ENCODE measurements around the gene SUCLG2.
A peak's percentile ranks its signal among the peaks of the same experiment; 100 is the strongest.

The SUCLG2 gene

GRCh38 chr3:67384760-67385397, 269.5 kb downstream of the SUCLG2 start:
- peak in 14 of 56 donors; percentile 1 to 31 (median 10) for DNase-seq

DNA sequence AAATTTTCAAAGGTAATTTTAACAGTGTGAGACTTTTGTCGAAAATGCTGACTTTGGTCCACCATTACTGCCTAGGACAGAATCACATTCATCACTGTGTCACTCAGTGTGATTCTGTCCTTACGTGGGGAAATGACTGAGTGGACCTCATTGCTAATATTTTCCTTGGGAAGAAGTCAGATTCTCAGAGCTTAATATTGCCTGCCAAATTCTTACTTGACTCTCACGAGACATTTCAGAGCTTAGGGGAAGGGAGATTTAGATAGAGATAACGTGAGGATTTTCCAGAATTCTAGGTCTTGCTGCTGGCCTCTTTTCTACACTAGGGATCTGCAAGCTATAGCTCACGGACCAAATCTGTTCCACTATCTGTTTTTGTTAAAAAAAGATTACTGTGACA, 270.4 kb downstream of the SUCLG2 start:
- no peak for DNase-seq

DNA sequence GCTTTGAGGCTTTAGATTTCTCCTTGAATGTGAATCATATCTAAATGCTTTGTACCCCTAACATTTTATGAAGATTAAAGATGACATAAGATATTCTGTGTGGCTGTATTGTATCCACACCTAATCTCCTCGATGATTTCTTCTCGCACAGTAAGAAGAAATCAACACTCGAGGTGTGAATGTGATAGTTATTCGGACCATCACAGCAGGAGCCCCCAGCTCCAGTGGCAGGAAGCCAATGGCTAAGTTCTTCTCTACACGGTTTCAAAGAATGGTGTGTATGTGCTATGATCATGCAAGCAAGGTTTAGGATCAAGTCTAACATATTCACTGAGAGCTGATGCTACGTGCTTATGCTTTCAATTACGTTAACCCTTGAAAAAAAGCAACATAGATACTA, 271.0 kb downstream of the SUCLG2 start:
- DNase-seq: no peak

DNA sequence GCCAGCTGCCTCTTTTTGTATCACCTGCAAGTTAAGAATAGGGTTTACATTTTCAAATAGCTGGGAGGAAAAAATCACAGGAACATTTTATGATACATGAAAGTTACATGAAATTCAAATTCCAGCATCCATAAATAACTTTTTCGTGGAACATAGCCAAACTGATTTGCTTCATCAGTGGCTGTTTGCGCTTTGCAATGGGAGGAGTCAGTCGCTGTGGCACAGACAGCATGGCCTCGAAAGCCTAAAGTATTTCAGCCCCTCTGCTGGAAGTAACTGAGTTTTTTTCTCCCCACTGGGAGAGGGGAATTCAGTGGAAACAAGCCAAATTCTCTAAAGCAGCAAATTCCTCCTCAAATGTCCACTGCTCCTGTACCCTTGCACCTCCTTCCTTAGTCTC, 271.9 kb downstream of the SUCLG2 start:
- no peak for DNase-seq

DNA sequence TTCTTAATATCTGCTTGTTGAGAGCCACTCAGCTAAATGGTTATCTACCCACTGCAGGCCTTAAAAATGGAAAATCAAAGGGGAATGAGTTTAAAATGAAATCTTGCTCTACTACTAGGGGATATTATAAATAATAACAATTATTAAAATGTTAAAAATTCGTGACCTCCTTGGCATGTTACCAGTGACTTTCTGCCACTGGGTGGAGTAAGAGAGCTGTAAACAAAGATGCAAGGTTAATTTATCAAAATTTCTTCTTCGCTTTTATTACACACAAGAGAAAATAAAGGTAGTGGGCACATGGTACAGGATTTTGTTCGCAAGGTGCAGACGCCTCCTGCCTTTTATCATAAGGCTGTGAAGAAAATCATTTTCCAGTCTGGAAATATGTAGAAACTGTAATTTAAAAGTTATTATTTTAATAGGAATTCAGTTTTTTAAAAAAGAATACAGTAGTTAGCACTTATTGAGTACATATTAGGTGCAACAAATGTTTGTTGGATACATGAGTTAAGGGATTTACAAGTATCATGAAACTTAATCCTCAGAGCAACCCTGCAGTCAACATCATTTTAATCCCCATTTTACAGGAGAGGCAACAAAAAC, 272.6 kb downstream of the SUCLG2 start:
- DNase-seq: peak in 1 of 56 donors; percentile 9

- DNase-seq: no peak
Observed at GRCh38 chr3:67380118-67380517, 274.3 kb downstream of the SUCLG2 start.

GRCh38 chr3:67377299-67377698, 277.1 kb downstream of the SUCLG2 start:
- DNase-seq: no peak

DNA sequence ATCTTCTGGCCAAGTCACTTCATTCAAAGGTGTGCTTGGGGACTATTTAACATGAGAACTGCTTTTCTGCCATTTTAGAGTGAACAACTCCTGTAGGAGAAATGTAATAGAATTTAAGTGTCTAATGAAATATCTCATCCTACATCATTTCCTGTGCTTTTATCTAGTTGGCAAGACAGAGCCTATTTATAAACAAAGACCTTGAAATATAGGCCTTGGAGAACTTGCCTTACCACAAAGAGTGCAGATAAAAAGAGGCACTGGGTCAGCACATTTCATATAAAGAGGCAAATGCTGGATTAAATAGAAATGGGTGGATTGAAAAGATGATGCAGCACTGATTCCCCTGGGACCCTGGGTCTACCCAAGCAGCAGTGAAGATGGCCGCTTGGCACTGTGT, 278.0 kb downstream of the SUCLG2 start:
- no peak for DNase-seq

- no peak for DNase-seq
Observed at GRCh38 chr3:67375976-67376375, 278.4 kb downstream of the SUCLG2 start.

GRCh38 chr3:67362686-67363085, 291.7 kb downstream of the SUCLG2 start:
- DNase-seq: no peak

- no peak for DNase-seq
Observed at GRCh38 chr3:67361770-67362169, 292.6 kb downstream of the SUCLG2 start.

DNA sequence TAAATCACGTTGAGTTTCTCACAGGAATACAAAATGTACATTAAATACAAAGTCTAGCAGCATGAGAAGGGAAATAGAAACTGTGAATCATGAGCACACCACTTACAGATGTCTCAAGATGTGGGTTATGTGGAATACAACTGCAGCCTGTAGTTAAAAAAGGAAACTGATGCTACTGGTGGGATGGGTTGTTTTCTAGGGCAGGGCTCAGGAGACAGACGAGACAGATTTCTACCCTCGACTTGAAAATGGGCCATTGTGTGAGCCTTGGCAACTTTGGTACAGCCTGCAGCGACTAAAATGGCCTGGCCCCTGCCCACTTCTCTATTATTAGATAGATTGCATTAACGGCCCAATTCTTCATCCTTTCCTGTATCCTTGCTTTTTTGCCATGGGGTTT, 293.1 kb downstream of the SUCLG2 start:
- no peak for DNase-seq

DNA sequence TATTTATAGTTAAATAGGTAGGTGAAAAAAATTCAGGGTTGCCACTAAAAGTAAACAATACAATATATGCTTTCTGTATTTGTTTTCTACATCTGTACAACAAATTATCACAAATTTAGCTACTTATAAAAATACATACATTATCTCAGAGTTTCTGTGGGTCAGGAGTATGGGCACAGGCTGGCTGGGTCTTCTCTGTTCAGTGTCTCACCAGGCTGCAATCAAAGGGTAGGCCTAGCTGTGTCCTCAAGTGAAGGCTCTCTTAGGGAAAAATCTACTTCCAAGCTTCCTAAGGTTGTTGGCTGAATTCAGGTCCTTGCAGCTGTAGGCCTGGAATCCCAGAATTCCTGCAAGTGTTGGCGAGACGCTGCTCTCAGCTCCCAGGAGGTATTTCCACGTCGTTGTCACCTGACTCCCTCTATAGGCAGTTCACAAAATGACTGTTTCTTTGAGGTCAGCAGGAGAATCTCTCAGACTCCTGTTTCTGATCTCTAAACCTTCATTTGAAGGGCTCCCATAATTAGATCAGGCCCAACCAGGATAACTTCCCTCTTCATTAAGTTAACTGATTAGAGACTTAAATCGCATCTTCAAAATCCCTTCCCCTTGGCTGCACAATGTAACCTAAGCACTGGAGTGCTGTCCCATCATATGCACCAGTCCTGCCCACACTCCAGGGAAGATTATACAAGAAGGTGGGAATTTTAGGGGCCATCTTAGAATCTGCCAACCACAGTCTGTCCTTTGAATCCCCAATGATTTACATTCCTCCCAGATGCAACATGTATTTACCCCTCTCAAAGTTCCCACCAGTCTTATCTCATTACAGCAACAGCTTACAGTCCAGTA, 296.6 kb downstream of the SUCLG2 start:
- DNase-seq: no peak

GRCh38 chr3:67349551-67350174, 304.7 kb downstream of the SUCLG2 start:
- peak in 9 of 56 donors; percentile 8 to 41 (median 21) for DNase-seq

GRCh38 chr3:67346081-67346480, 308.3 kb downstream of the SUCLG2 start:
- DNase-seq: no peak

DNA sequence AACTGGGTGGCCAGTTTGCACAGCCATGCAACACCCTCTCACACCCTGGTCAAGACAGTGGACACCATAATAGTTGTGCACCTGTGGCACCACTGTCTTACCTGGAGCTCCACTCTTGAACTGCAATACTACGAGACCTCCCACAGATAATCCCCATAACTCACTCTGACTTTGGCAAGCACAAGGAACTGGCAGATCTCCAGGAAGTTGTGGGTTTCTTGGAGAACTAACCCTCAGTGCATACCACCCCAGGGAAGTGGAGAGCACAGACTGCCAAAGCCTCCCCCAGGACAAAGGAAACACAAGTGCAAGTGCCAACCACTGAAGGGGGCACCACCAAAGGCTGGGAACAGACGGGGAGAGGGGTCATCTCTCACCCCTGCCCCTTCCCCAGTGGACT, 318.6 kb downstream of the SUCLG2 start:
- DNase-seq: no peak

- no peak for DNase-seq
Observed at GRCh38 chr3:67334588-67334987, 319.8 kb downstream of the SUCLG2 start.

DNA sequence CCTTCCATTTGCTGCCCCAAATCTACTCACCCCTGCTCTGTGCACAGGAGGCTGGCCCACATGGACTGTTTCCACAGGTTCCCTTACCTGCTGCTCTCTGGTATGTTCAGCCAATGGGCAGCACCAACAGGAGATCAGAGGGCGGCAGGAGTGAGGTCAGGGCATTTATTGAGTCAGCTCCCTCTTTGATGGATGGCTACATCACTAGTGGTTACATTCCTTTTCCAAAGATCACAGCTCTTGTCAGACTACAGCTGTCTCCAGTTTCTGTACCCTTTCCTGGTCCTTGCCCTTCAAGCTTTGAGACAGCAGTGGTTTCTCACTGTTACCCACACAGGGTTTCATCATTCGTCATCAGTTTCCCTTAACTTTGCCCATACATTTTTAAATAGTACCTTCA, 325.1 kb downstream of the SUCLG2 start:
- no peak for DNase-seq

DNA sequence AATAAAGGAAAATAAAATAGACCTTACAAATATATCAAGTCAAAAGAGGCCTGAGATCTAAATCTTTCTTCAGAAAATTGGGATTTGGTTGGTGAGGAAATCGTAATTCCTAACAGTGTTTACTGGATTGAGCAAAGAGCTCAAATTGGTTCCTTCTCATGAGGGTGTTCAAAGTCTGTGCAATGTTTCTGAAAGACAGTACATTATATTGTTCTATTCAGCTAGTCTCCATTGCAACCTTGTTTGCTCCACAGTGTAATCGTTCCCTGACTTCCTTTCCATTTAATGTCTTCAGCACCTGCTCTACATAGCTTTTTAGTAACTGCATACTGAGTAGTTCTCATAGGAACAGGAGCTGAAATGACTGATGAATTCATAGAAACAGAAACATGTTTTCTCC, 326.8 kb downstream of the SUCLG2 start:
- no peak for DNase-seq

DNA sequence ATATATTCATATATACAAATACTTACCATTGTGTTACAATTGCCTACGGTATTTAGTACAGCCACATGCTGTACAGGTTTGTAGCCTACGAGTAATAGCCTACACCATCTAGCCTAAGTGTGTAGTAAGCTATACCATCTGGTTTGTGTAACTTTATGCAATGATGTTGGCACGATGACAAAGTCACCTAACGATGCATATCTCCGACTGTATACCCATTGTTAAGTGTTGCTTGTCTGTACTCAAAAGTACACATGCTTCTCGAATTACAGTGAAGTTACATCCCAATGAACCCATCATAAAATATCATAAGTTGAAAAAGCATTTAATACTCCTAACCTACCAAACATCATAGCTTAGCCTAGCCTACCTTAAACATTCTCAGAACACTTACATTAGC, 329.2 kb downstream of the SUCLG2 start:
- DNase-seq: no peak
